ENCODE measurements around the gene LRRC53.

Gene LRRC53

DNA sequence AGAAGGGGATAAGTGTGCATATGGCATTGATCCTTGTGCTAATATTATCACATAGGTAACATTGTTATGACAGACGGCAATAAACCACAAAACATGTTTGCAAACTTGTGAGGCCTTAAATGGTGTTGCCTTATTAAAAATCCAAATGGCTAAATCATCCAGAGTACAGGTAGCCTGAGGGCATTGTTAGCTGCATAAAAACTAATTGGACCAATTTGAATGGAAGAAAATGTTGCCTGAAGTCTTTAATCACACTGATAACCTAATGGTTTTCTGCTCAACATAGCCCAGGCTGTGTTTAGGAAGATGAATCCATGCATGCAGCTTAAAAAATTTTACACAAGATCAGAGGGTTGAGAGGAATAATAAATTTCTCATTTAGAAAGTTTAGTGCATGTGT lies 19.4 kb upstream of the LRRC53 start:
- TF ChIP-seq CTCF (conservative IDR thresholded peaks at IDR 0.05; ENCODE audit: low read length), result no peak
- DNase-seq (ENCODE audit: low read depth), result no peak
- no peak overlapping the region for H3K4me3 ChIP-seq (ENCODE audit: low read length)

- no peak for DNase-seq (ENCODE audit: low read depth)
- TF ChIP-seq CTCF (conservative IDR thresholded peaks at IDR 0.05; ENCODE audit: low read length), result no peak
- H3K4me3 ChIP-seq (ENCODE audit: low read length), result no peak overlapping the region
Measured at GRCh38 chr1:74530892-74531291, 18.5 kb upstream of the LRRC53 start.

DNA sequence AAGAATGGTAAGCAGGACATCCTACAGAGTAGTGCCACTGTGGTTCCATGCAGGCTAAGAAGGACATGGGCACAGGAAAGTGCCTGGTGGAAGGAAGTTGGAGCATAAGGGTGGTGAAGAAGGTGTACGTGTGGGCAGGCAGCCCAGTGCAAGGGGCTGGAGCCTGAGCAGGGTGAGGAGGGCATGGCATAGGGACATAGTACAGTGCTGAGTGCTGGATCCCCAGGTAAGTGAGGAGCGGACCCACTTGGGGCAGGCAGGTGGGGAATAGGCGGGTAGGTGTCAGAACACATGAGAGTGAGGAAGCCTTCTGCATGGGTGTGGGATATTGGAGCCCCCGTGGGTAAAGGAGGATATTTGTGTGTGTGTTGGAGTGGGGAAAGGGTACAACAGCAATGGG lies 15.7 kb upstream of the LRRC53 start:
- TF ChIP-seq CTCF (conservative IDR thresholded peaks at IDR 0.05; ENCODE audit: low read length), result no peak
- no peak for DNase-seq (ENCODE audit: low read depth)
- H3K4me3 ChIP-seq (ENCODE audit: low read length), result no peak overlapping the region

DNA sequence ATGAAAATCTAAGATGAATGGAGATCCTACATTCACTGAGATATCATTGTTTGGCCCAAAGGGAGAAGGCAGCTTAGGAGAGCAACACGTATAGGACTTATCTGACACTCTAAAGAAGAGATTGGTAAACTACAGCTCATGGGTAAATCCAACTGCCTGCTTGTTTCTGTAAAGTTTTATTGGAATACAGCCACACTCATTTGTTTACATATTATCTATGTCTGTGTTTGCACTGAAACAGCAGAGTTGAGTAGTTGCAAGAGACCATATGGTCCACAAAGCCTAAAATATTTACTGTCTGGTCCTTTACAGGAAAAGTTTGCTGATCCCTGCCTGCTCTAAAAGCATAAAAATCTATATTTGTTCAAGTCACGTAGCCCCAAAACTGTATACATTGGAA lies 14.3 kb upstream of the LRRC53 start:
- no peak for TF ChIP-seq CTCF (conservative IDR thresholded peaks at IDR 0.05; ENCODE audit: low read length)
- DNase-seq (ENCODE audit: low read depth), result no peak

DNA sequence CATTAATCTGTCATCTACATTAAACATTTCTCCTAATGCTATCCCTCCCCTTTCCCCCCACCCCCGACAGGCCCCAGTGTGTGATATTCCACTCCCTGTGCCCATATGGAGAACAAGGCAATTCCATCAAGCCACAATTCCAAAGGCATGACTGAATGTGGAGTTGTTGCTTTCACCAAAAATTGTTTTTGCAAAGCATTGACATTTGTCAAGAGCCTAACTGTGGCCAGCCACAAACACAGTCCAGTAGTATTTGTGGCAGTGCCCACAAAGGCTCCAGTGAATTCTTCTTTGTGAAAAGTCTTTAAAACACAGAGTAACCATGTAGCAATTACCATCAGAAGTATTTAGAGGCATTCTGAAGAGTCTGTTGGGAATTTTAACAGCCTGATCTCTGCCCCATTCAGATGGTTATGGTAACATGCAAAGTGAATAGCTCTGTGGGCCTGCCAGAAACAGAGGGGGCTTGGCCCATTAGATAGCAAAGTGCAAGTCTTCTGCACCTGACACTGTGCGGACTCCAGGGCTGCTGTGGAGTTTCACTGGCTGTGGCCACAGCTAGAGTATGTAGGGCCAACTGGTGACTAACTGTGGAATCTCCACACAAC lies 11.6 kb upstream of the LRRC53 start:
- DNase-seq (ENCODE audit: low read depth), result peak; percentile 69
- TF ChIP-seq CTCF (conservative IDR thresholded peaks at IDR 0.05; ENCODE audit: low read length), result no peak
- no peak overlapping the region for H3K4me3 ChIP-seq (ENCODE audit: low read length)

More for the DNA sequence above, 14.3 kb upstream of the LRRC53 start:
- H3K4me3 ChIP-seq (ENCODE audit: low read length), result no peak overlapping the region

DNA sequence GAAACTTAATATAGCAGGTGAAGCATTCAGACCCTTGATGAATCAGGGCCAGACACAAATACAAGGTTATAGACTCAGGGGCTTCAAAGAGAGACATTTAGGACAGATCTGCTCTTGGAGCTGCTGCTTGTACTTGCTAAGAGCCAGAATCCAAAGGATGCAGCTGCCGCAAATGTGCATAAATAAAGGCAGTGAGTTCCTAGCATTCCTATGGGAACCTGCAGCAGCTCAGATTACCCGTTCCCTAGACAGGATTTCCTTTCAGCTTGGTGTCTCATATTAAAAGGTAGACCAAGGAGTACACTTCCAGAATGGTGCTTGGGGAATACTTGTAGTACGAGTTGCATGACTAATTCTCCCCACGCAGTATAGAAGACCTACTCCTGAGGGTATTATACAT lies 9.7 kb upstream of the LRRC53 start:
- no peak for TF ChIP-seq CTCF (conservative IDR thresholded peaks at IDR 0.05; ENCODE audit: low read length)
- no peak overlapping the region for H3K4me3 ChIP-seq (ENCODE audit: low read length)
- no peak for DNase-seq (ENCODE audit: low read depth)

DNA sequence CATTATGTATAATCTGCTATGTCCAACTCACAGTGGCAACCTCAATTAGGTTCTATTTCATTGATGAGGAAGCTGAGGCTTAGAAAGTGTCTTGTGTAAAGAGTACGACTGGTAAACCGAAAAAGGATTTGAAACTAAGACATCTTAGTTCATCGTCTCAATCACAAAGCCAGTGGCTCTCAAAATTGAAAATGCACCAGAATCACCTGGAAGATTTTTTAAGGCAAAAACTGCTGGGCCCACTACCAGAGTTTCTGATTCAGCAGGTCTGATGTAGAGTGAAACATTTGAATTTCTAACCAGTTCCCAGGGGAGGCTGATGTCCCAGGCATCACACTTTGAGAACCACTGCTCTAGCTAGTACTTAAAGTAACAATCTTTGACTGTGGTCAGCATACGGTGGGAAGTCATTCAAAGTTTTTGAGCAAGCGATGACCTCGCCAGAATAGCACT lies 5.2 kb upstream of the LRRC53 start:
- TF ChIP-seq CTCF (conservative IDR thresholded peaks at IDR 0.05; ENCODE audit: low read length), result no peak
- no peak overlapping the region for H3K4me3 ChIP-seq (ENCODE audit: low read length)
- DNase-seq (ENCODE audit: low read depth), result no peak
